Upper lobe of right lung (tissue), 1 donor: ENCODE data around the gene ABLIM2. TPM values are rescaled to one million over a fixed set of nuclear protein-coding genes. Genes with fewer than 3 reads are reported as not detected.
A peak's percentile ranks its signal among the peaks of the same experiment; 100 is the strongest.

Source experiments
- ATAC-seq: fragments of 200-7000 bp; cut with Tn5 transposase; one replicate; pipeline ENCODE4 v1.9.1; 2020; ENCODE audit warnings: mild to moderate bottlenecking, moderate library complexity
- DNase-seq: peaks from one replicate; pipeline ENCODE4 v3.0.0-alpha.2; 2020
- H3K27ac ChIP-seq: fragments of 200-600 bp; one replicate; pipeline ENCODE4 v1.8.0; 2022
- H3K27me3 ChIP-seq: fragments of 200-600 bp; one replicate; pipeline ENCODE4 v1.8.0; 2022; ENCODE audit warnings: mild to moderate bottlenecking
- H3K36me3 ChIP-seq: fragments of 200-600 bp; one replicate; pipeline ENCODE4 v1.8.0; 2022
- H3K4me1 ChIP-seq: fragments of 200-600 bp; one replicate; pipeline ENCODE4 v1.8.0; 2022
- H3K4me3 ChIP-seq: fragments of 200-600 bp; one replicate; pipeline ENCODE4 v1.8.0; 2022; ENCODE audit warnings: mild to moderate bottlenecking
- H3K9me3 ChIP-seq: fragments of 200-600 bp; one replicate; pipeline ENCODE4 v1.8.0; 2022
- intact Hi-C: fragments of 100-400 bp; cut with DNase I; formaldehyde crosslinking; loops from one replicate; pipeline ENCODE4 v1.11.0; 2022
- total RNA-seq: library from RNA; stranded (reverse); fragmentation: NEBNext Ultra II Directional; extraction: Animal tissue kit (Norgen Biotek cat#: 25700); gene quantifications from one replicate; pipeline ENCODE4 v1.2.1, GENCODE V29; 2021
- TF ChIP-seq, protein P1 (sequence below): fragments of 200-600 bp; IDR thresholded peaks from one replicate; pipeline ENCODE4 v1.8.0; 2022; ENCODE audit warnings: antibody characterized with exemption
- donor health status: DM: no; HTN: yes; CAD: no; lungs with severe emphysema.

ABLIM2 gene
- total RNA-seq, 1 donor from 2014 or later: 12.7 TPM

DNA sequence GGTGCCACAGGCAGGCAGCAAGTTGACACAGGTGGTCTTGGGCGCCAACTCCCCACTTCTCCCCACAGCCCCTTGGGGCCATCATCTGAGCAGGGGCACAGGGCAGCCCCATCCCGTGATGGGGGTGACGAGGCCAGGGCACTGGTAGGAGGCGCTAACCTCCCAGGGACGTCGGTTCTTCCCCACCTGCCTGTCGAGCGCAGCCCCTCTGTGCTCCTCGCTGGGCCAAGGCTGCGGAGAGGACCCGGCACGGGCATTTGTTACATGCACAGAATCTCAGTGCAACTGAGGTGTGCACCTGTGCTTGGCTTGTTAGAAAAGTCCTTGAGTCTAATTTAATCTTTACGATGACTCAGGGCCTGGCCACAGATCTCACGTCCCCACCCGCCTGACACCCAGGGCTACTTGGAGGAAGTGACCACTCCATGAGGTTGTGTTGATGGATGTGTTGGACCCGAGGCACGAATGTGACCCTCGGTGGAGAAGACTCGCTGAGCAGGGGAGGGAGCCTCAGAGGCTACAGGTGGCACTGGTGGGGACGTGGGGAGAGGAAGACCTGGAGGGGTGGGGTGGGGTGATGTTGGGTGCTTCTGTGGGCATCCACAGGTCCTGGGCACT lies 37.3 kb upstream of the ABLIM2 start:
- no peak for DNase-seq
- peaks cover 53% of the 10 kb centered on the region for H3K4me1 ChIP-seq

DNA sequence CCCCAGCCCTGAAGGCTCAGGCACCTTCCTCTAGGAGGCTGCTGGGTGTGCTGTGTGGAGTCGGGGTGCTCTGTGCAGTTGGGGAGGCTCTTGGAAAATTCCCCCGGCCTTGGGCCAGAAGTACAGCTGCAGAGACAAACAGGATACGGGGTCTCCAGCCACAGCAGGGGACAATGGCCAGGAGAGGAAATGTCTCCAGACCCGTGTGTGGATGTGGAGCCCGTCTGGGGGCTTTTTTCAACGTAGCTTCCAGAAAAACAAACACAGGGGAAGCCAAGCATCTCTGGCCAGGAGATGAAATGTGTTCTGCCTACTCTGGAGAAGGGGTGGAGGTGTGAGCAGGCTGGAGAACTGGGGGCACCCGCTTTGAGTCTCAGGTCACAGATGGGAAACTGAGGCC lies 36.8 kb upstream of the ABLIM2 start:
- TF ChIP-seq, protein P1, sequence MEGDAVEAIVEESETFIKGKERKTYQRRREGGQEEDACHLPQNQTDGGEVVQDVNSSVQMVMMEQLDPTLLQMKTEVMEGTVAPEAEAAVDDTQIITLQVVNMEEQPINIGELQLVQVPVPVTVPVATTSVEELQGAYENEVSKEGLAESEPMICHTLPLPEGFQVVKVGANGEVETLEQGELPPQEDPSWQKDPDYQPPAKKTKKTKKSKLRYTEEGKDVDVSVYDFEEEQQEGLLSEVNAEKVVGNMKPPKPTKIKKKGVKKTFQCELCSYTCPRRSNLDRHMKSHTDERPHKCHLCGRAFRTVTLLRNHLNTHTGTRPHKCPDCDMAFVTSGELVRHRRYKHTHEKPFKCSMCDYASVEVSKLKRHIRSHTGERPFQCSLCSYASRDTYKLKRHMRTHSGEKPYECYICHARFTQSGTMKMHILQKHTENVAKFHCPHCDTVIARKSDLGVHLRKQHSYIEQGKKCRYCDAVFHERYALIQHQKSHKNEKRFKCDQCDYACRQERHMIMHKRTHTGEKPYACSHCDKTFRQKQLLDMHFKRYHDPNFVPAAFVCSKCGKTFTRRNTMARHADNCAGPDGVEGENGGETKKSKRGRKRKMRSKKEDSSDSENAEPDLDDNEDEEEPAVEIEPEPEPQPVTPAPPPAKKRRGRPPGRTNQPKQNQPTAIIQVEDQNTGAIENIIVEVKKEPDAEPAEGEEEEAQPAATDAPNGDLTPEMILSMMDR: no peak
- ATAC-seq: no peak

More for the DNA sequence above, 37.3 kb upstream of the ABLIM2 start:
- Histone ChIP-seq H3K27ac (no peak overlapping the region), H3K27me3 (no peaks in the 10 kb centered on the region), H3K36me3 (no peaks in the 10 kb centered on the region), H3K4me3 (no peak overlapping the region), H3K9me3 (no peaks in the 10 kb centered on the region)
- TF ChIP-seq, protein P1: no peak
- no peak for ATAC-seq
- intact Hi-C loops: no loop called here

DNA sequence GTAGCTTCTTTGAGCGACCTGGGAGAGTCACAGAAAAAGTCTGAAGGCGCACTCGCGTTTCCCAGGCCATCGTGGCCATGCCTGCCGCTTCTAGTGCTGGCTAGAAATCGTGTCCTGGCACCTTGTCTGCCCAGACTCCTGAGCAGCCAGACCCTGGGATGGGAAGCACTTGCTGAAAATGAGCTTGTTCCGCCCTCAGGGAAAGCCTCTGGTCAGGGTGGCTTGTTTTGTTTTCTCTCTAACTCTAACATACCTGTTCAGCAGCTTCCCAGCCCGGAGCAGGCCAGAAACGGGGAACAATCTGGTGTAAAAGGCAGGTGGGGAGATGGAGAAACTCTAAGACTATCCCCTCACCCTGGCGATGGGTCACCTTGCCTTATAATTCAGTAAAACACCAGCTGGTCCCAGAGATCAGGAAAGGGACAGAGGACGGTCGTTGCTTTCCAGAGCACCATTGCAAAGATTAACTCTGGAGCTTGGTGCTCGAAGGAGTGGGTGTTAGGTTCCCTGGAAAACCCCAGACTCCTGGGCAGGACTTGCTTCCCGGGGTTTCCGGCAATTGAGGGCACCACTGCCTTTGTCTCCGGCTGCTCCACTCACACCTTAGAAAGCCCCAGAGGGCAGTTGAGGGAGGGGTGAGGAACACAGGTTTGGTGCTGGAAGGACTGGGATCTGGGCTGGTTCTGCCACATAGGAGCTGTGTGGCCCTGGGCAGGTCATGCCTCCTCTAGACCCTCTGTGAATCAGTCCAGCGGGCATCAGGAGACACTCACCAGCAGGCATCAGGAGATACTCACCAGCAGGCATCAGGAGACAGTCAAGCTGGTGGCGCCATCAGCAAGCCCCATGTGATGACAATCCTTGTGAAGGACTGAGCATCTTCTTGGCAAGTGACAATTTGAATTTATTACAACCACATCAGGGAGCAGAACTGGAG lies 36.0 kb upstream of the ABLIM2 start:
- no peaks in the 10 kb centered on the region for H3K36me3 ChIP-seq
- no peak overlapping the region for H3K4me3 ChIP-seq
- TF ChIP-seq, protein P1: no peak
- H3K4me1 ChIP-seq: peaks cover 59% of the 10 kb centered on the region
- ATAC-seq: no peak
- intact Hi-C loops: no loop called here
- no peak overlapping the region for H3K27ac ChIP-seq
- no peaks in the 10 kb centered on the region for H3K9me3 ChIP-seq
- H3K27me3 ChIP-seq: no peaks in the 10 kb centered on the region
- no peak for DNase-seq

More for the DNA sequence above, 36.8 kb upstream of the ABLIM2 start:
- H3K4me3 ChIP-seq: no peak overlapping the region
- no peaks in the 10 kb centered on the region for H3K36me3 ChIP-seq
- no peaks in the 10 kb centered on the region for H3K27me3 ChIP-seq
- H3K9me3 ChIP-seq: no peaks in the 10 kb centered on the region
- intact Hi-C loops: no loop called here
- H3K4me1 ChIP-seq: peaks cover 54% of the 10 kb centered on the region
- no peak for DNase-seq
- no peak overlapping the region for H3K27ac ChIP-seq

DNA sequence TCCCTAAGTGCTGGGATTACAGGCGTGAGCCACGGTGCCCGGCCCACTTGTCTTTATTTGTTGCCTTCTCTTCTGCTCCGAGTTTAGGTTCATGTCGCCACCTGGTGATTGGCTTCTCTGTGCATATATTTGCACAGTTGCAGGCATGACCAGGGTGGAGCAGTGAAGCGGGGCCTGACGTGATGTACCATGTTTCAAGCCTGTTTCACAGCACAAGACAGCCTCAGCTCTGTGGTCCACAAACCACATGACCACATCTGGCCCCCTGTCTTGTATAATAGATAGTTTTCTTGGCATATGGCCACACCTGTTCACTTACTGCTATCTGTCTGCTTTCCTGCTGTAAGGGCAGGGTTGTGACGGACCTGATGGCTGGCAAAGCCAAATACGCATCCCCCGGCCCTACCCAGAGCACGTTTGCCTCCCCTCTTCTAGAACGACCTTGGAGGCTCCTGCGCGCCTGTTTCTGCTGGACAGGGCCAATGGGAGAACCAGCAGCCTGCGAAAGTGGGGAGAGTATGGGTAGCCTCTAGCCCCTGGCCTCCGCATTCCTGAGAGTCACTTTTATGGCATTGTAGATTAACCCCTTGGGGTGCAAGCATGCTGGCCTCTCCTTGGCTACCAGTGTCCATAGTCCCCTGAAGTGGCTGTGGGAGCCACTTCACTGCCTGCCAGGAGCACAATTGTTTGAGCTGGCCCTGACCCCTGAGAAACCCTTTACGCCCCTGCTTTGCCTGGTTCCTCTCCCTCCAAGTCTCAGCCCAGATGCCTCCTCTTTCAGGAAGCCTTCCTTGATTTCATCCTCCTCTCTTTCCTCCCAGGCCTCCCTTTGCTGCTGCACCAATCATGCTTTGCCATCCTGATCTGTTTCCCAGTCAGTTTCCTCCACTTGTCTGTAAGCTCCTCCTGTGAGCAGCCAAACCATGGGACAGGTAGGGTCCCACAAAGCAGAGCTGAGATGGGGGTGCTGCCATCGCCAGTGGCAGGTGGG lies 34.4 kb upstream of the ABLIM2 start:
- peak; percentile 49 for ATAC-seq
- H3K4me3 ChIP-seq: no peak overlapping the region

More for the DNA sequence above, 34.4 kb upstream of the ABLIM2 start:
- DNase-seq: no peak
- no peaks in the 10 kb centered on the region for H3K27me3 ChIP-seq
- H3K27ac ChIP-seq: peak overlapping the region; percentile 86
- H3K36me3 ChIP-seq: no peaks in the 10 kb centered on the region
- peaks cover 60% of the 10 kb centered on the region for H3K4me1 ChIP-seq
- intact Hi-C loops: no loop called here
- TF ChIP-seq, protein P1: peak; percentile 38
- H3K9me3 ChIP-seq: no peaks in the 10 kb centered on the region
